KMS-11 (cell line): ENCODE data around the gene COL16A1.

Experiments
- H2AFZ ChIP-seq: fragments of 200-600 bp; sonication (generic); 2 replicates; pipeline ENCODE4 v1.6.1; 2016; ENCODE audit warnings: antibody characterized with exemption, mixed run types, low read depth
- H3K27ac ChIP-seq: fragments of 200-600 bp; sonication (generic); 2 replicates; pipeline ENCODE4 v1.6.1; 2016; ENCODE audit warnings: mild to moderate bottlenecking, mixed run types
- H3K27me3 ChIP-seq: fragments of 200-600 bp; sonication (generic); 2 replicates; pipeline ENCODE4 v1.6.1; 2017; ENCODE audit warnings: mild to moderate bottlenecking, low read depth, mixed run types, moderate library complexity; ENCODE audit not compliant: insufficient read depth
- H3K36me3 ChIP-seq: fragments of 200-600 bp; sonication (generic); 2 replicates; pipeline ENCODE4 v1.6.1; 2017; ENCODE audit warnings: mild to moderate bottlenecking, mixed run types; ENCODE audit not compliant: insufficient read depth
- H3K4me1 ChIP-seq: fragments of 200-600 bp; sonication (generic); 2 replicates; pipeline ENCODE4 v1.6.1; 2016; ENCODE audit warnings: mild to moderate bottlenecking, low read depth, mixed run types; ENCODE audit not compliant: poor library complexity, severe bottlenecking
- H3K4me2 ChIP-seq: fragments of 200-600 bp; sonication (generic); 2 replicates; pipeline ENCODE4 v1.7.0; 2016; ENCODE audit warnings: mild to moderate bottlenecking, mixed run types
- H3K4me3 ChIP-seq: fragments of 200-600 bp; sonication (generic); IDR thresholded peaks from 2 replicates; pipeline ENCODE4 v1.6.1; 2017; ENCODE audit warnings: low read depth, low read length, mixed read lengths; ENCODE audit not compliant: insufficient read depth
- H3K79me2 ChIP-seq: fragments of 200-600 bp; sonication (generic); 2 replicates; pipeline ENCODE4 v1.6.1; 2016; ENCODE audit warnings: low read depth, mixed run types; ENCODE audit not compliant: insufficient read depth
- H3K9ac ChIP-seq: fragments of 200-600 bp; sonication (generic); 2 replicates; pipeline ENCODE4 v1.6.1; 2016; ENCODE audit warnings: mild to moderate bottlenecking, mixed run types
- H4K20me1 ChIP-seq: fragments of 200-600 bp; sonication (generic); 2 replicates; pipeline ENCODE4 v1.6.1; 2016; ENCODE audit warnings: mild to moderate bottlenecking, mixed run types; ENCODE audit not compliant: insufficient read depth
- TF ChIP-seq, protein P1 (sequence below): fragments of 200-600 bp; sonication (generic); conservative IDR thresholded peaks from 2 replicates; pipeline ENCODE4 v1.6.1; 2017; ENCODE audit warnings: low read depth, mild to moderate bottlenecking, antibody characterized with exemption, low read length, moderate library complexity, mixed read lengths

COL16A1 gene

GRCh38 chr1:31662463-31662862 is 41.4 kb downstream of the COL16A1 start:
- Histone ChIP-seq H3K4me1 (no peaks in the 10 kb centered on the region), H3K4me2 (no peak overlapping the region)
- TF ChIP-seq, protein P1, sequence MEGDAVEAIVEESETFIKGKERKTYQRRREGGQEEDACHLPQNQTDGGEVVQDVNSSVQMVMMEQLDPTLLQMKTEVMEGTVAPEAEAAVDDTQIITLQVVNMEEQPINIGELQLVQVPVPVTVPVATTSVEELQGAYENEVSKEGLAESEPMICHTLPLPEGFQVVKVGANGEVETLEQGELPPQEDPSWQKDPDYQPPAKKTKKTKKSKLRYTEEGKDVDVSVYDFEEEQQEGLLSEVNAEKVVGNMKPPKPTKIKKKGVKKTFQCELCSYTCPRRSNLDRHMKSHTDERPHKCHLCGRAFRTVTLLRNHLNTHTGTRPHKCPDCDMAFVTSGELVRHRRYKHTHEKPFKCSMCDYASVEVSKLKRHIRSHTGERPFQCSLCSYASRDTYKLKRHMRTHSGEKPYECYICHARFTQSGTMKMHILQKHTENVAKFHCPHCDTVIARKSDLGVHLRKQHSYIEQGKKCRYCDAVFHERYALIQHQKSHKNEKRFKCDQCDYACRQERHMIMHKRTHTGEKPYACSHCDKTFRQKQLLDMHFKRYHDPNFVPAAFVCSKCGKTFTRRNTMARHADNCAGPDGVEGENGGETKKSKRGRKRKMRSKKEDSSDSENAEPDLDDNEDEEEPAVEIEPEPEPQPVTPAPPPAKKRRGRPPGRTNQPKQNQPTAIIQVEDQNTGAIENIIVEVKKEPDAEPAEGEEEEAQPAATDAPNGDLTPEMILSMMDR, result no peak

DNA sequence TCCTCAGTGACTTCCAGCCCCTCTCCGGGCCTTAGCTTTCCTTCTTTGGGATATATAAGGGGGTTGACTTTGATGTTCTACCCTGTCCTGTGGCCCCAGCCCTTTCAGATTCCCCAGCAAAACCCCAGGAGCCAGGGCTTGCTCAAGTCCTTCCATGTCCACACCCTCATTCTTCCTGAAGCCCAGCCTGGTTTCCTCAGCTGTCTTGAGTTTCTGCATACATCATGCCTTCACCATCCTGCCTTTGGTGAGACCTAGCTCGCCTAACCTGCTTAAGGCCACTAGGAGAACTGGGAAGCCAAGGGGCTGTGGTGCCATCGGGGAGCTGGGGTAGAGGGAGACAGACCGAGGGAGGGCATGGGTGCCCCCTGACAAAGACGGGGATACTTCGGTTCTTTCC is 42.0 kb downstream of the COL16A1 start:
- no peak overlapping the region for H3K27ac ChIP-seq
- TF ChIP-seq, protein P1, result no peak

More at GRCh38 chr1:31662463-31662862, 41.4 kb downstream of the COL16A1 start:
- Histone ChIP-seq H3K9ac (no peak overlapping the region), H3K27ac (no peak overlapping the region), H3K27me3 (peaks cover 7% of the 10 kb centered on the region; the same call in 1 of the 2 replicates), H2AFZ (no peak overlapping the region), H3K36me3 (no peaks in the 10 kb centered on the region), H3K79me2 (no peaks in the 10 kb centered on the region), H4K20me1 (no peaks in the 10 kb centered on the region), H3K4me3 (no peak overlapping the region)

GRCh38 chr1:31660871-31661455 is 42.9 kb downstream of the COL16A1 start:
- no peak overlapping the region for H3K27ac ChIP-seq
- peaks cover 7% of the 10 kb centered on the region; the same call in 1 of the 2 replicates for H3K27me3 ChIP-seq
- H3K4me2 ChIP-seq, result no peak overlapping the region
- no peak overlapping the region for H3K4me3 ChIP-seq
- H3K36me3 ChIP-seq, result no peaks in the 10 kb centered on the region
- no peaks in the 10 kb centered on the region for H4K20me1 ChIP-seq
- H3K79me2 ChIP-seq, result no peaks in the 10 kb centered on the region
- H3K4me1 ChIP-seq, result no peaks in the 10 kb centered on the region
- H3K9ac ChIP-seq, result no peak overlapping the region
- TF ChIP-seq, protein P1, result no peak
- no peak overlapping the region for H2AFZ ChIP-seq

More for the DNA sequence above, 42.0 kb downstream of the COL16A1 start:
- Histone ChIP-seq H3K9ac (no peak overlapping the region), H2AFZ (no peak overlapping the region), H3K4me3 (no peak overlapping the region), H3K4me1 (no peaks in the 10 kb centered on the region), H3K4me2 (no peak overlapping the region), H4K20me1 (no peaks in the 10 kb centered on the region), H3K27me3 (peaks cover 7% of the 10 kb centered on the region; the same call in 1 of the 2 replicates), H3K79me2 (no peaks in the 10 kb centered on the region), H3K36me3 (no peaks in the 10 kb centered on the region)

DNA sequence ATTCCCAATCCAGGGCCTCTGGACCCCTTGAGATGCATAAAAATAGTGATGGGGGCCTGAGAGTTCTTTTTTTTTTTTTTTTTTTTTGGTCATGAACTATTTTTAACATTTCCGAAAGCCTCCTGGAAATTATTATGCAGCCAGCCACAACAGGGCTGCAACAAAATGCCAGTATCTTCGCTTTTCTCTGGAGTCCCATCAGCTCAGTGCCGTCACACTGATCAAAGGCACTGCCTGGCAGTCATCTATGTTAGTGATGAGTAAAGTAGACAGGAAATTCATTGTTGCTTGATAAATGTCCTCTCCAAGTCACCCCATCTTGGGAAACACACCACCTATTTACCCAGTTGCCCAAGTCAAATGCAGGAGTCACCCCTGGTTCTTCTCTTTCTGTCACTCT is 43.9 kb downstream of the COL16A1 start:
- Histone ChIP-seq H4K20me1 (no peaks in the 10 kb centered on the region), H3K27me3 (peaks cover 7% of the 10 kb centered on the region; the same call in 1 of the 2 replicates), H3K4me1 (no peaks in the 10 kb centered on the region), H3K79me2 (no peaks in the 10 kb centered on the region), H3K4me2 (no peak overlapping the region), H2AFZ (no peak overlapping the region), H3K36me3 (no peaks in the 10 kb centered on the region), H3K27ac (no peak overlapping the region), H3K9ac (no peak overlapping the region), H3K4me3 (no peak overlapping the region)
- TF ChIP-seq, protein P1, result no peak
